HL-60 (cell line): Measurements from ENCODE around the gene SPON1.

ENCODE experiments used
- DNase-seq, 2 experiments: peaks; one replicate each; pipeline ENCODE4 v3.0.0-alpha.2; 2010 to 2020; ENCODE audit warnings: low read depth in 1 of 2, low spot score in 1 of 2
- H3K27ac ChIP-seq: fragments of 250-450 bp; sonication (Bioruptor Pico); replicated peaks from 2 replicates; pipeline ENCODE4 v1.5.1; 2020; ENCODE audit warnings: mild to moderate bottlenecking, moderate library complexity
- H3K27me3 ChIP-seq: fragments of 250-450 bp; sonication (Bioruptor Pico); 2 replicates; pipeline ENCODE4 v1.5.1; 2021; ENCODE audit warnings: mild to moderate bottlenecking, moderate library complexity; ENCODE audit not compliant: insufficient read depth, poor library complexity, severe bottlenecking
- H3K4me3 ChIP-seq: replicated peaks from 2 replicates; pipeline ENCODE4 v1.5.1; 2011; ENCODE audit warnings: mild to moderate bottlenecking, control low read depth, low read length; ENCODE audit not compliant: insufficient read depth
- GABPA ChIP-seq: IDR thresholded peaks from 2 replicates; pipeline ENCODE4 v1.6.1; 2012; ENCODE audit warnings: low read depth
- POLR2AphosphoS5 ChIP-seq: IDR thresholded peaks from 2 replicates; pipeline ENCODE4 v1.6.1; 2012; ENCODE audit warnings: low read depth
- SPI1 ChIP-seq: IDR thresholded peaks from 2 replicates; pipeline ENCODE4 v1.6.1; 2012; ENCODE audit warnings: low read depth, mild to moderate bottlenecking, borderline replicate concordance
- TF ChIP-seq, protein P1 (sequence below): IDR thresholded peaks from 2 replicates; pipeline ENCODE4 v1.6.1; 2012; ENCODE audit warnings: low read depth; ENCODE audit not compliant: insufficient replicate concordance
- TF ChIP-seq, protein P2 (sequence below): IDR thresholded peaks from one replicate; pipeline ENCODE4 v1.5.1; 2011; ENCODE audit warnings: low read length, control low read depth, inconsistent platforms; ENCODE audit not compliant: insufficient read depth

Gene SPON1

DNA sequence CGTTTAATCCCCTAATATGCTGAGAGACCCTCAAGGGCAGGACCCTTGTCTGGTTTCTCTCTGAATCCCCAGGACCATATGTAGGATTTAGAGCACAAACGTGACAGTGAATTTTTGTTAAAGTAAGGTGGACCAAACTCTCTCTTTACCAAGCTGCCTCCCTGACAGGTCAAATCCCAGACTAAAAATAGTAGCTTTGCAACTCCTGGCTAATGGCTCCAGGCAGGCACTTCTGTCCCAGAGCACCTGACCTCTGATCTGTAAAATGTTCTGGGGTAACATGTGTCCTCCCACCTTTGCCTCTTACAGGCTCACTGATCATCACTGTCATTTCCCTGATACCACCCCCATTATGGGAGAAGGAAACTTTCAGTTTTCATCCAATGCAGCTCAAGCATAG lies 152.3 kb downstream of the SPON1 start:
- H3K27ac ChIP-seq: no peak overlapping the region
- H3K27me3 ChIP-seq: no peaks in the 10 kb centered on the region
- no peak for TF ChIP-seq GABPA
- TF ChIP-seq SPI1: no peak
- TF ChIP-seq POLR2AphosphoS5: no peak
- TF ChIP-seq, protein P1, sequence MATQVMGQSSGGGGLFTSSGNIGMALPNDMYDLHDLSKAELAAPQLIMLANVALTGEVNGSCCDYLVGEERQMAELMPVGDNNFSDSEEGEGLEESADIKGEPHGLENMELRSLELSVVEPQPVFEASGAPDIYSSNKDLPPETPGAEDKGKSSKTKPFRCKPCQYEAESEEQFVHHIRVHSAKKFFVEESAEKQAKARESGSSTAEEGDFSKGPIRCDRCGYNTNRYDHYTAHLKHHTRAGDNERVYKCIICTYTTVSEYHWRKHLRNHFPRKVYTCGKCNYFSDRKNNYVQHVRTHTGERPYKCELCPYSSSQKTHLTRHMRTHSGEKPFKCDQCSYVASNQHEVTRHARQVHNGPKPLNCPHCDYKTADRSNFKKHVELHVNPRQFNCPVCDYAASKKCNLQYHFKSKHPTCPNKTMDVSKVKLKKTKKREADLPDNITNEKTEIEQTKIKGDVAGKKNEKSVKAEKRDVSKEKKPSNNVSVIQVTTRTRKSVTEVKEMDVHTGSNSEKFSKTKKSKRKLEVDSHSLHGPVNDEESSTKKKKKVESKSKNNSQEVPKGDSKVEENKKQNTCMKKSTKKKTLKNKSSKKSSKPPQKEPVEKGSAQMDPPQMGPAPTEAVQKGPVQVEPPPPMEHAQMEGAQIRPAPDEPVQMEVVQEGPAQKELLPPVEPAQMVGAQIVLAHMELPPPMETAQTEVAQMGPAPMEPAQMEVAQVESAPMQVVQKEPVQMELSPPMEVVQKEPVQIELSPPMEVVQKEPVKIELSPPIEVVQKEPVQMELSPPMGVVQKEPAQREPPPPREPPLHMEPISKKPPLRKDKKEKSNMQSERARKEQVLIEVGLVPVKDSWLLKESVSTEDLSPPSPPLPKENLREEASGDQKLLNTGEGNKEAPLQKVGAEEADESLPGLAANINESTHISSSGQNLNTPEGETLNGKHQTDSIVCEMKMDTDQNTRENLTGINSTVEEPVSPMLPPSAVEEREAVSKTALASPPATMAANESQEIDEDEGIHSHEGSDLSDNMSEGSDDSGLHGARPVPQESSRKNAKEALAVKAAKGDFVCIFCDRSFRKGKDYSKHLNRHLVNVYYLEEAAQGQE: no peak
- TF ChIP-seq, protein P2, sequence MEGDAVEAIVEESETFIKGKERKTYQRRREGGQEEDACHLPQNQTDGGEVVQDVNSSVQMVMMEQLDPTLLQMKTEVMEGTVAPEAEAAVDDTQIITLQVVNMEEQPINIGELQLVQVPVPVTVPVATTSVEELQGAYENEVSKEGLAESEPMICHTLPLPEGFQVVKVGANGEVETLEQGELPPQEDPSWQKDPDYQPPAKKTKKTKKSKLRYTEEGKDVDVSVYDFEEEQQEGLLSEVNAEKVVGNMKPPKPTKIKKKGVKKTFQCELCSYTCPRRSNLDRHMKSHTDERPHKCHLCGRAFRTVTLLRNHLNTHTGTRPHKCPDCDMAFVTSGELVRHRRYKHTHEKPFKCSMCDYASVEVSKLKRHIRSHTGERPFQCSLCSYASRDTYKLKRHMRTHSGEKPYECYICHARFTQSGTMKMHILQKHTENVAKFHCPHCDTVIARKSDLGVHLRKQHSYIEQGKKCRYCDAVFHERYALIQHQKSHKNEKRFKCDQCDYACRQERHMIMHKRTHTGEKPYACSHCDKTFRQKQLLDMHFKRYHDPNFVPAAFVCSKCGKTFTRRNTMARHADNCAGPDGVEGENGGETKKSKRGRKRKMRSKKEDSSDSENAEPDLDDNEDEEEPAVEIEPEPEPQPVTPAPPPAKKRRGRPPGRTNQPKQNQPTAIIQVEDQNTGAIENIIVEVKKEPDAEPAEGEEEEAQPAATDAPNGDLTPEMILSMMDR: no peak
- no peak overlapping the region for H3K4me3 ChIP-seq
- DNase-seq: no peak

DNA sequence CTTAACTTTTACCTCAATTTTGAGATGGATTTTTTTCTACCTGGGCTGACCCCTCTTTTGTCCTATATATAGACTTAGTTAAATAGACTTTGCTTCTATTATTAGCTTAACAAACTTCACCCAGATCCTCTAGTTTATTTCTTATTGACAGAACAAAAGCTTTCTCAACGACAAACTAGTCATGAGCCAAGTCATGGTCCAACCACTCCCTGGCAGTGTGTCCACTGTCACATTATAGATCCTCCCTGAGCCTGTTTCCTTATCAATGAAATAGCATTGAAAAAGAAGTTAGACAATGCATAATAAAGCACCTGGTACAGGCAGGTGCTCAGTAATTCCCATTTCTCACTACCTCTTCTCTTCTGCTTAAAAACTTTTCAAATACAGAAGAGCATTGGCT lies 155.1 kb downstream of the SPON1 start:
- Histone ChIP-seq H3K27me3 (no peaks in the 10 kb centered on the region), H3K4me3 (no peak overlapping the region), H3K27ac (no peak overlapping the region)
- DNase-seq: no peak
- no peak for TF ChIP-seq POLR2AphosphoS5
- TF ChIP-seq, protein P2: no peak
- TF ChIP-seq SPI1: no peak
- TF ChIP-seq GABPA: no peak
- TF ChIP-seq, protein P1: no peak

DNA sequence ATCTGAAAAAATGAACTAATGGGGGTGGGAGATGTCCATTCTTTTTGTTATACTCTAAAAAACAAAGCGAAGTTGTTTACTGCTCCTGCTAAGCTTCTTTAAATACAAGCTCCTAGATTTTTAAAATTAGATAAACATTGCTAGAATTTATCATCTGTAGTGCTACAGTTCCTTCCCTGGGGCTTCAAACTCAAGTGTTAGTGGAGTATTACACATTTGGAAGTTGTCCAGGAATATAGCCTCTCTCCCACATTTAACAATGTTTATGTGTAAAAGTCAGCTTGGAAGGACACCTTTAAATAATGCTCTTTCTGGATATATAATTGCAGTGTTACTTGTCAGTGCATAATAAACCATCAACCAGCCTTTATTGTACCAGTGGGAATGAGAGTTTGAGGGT lies 155.5 kb downstream of the SPON1 start:
- TF ChIP-seq POLR2AphosphoS5: no peak
- TF ChIP-seq SPI1: no peak
- no peak for TF ChIP-seq GABPA
- TF ChIP-seq, protein P1: no peak
- TF ChIP-seq, protein P2: no peak
- Histone ChIP-seq H3K27me3 (no peaks in the 10 kb centered on the region), H3K27ac (no peak overlapping the region), H3K4me3 (no peak overlapping the region)
- no peak for DNase-seq
